Loucy (cell line): ENCODE measurements around the gene PRDM4.

Source experiments
- EZH2phosphoT487 ChIP-seq: fragments of 200-600 bp; IDR thresholded peaks from 2 replicates; pipeline ENCODE4 v1.6.1; 2018; ENCODE audit warnings: antibody characterized with exemption, mild to moderate bottlenecking, moderate library complexity, borderline replicate concordance
- TF ChIP-seq, protein P1 (sequence below): fragments of 200-600 bp; sonication (generic); conservative IDR thresholded peaks from 2 replicates; pipeline ENCODE4 v1.5.1; 2014; ENCODE audit warnings: mild to moderate bottlenecking, antibody characterized with exemption, low read length

DNA sequence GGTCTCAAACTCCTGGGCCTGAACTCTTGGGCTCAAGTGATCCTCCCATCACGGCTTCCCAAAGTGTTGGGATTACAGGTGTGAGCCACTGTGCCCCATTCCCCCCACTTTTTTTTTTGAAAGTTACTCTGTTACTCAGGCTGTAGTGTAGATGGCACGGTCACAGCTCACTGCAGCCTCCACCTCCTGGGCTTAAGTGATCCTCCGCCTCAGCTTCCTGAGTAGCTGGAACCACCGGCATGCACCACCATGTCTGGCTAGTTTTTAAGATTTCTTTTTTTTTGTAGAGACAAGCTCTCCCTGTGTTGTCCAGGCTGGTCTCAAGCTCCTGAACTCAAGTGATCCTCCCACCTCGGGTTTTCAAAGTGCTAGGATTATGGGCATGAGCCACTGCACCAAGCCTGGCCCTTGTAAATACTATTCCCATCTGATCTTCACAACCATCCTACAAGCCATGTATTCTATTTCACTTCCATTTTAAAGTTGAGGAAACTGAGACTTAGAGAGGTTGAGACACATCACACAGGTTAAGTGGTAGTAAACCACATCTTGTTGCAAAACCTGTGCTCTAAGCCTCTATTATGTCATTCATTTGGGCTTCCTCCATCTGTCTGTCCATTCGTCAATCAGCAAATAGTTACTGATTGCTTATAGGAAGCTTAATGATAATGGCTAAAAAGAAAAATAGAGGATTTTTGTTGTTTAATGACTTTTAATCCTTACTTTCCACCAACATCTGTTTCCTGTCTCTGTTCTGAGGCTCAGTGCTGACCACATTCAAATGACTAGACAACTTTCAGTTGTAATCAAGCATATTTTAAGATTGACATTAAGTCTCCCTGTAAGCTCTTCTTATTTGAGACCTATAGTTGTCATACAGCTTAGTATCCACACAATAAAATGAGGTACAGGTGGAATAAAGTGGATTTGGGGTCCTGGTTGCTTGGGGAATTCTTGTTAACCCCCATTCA is 22.8 kb upstream of the PRDM4 start:
- TF ChIP-seq EZH2phosphoT487: no peak
- TF ChIP-seq, protein P1, sequence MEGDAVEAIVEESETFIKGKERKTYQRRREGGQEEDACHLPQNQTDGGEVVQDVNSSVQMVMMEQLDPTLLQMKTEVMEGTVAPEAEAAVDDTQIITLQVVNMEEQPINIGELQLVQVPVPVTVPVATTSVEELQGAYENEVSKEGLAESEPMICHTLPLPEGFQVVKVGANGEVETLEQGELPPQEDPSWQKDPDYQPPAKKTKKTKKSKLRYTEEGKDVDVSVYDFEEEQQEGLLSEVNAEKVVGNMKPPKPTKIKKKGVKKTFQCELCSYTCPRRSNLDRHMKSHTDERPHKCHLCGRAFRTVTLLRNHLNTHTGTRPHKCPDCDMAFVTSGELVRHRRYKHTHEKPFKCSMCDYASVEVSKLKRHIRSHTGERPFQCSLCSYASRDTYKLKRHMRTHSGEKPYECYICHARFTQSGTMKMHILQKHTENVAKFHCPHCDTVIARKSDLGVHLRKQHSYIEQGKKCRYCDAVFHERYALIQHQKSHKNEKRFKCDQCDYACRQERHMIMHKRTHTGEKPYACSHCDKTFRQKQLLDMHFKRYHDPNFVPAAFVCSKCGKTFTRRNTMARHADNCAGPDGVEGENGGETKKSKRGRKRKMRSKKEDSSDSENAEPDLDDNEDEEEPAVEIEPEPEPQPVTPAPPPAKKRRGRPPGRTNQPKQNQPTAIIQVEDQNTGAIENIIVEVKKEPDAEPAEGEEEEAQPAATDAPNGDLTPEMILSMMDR: no peak
